Placental epithelial cell (primary cell): Measurements from ENCODE around the gene CAT. TPM values are rescaled to one million over a fixed set of nuclear protein-coding genes. Genes with fewer than 3 reads are reported as not detected.

ENCODE experiments used
- small RNA-seq: library from RNA; depleted of rRNA; stranded (forward); fragments of <200 nt; gene quantifications from one replicate; pipeline ENCODE3, GENCODE V24; 2012
- total RNA-seq: library from RNA; depleted of rRNA; stranded (reverse); fragments of >200 nt; gene quantifications from 2 replicates; pipeline ENCODE4 v1.2.3, GENCODE V29; 2012

The CAT gene
- 16.9 and 26.7 TPM in 2 replicates for total RNA-seq

GRCh38 chr11:34438529-34439507, at the start of gene CAT:
Gene CAT (plus strand): TSS chr11:34438934. CDS start chr11:34439014, 80 bp downstream.

GRCh38 chr11:34513682-34514449, 75.1 kb downstream of the CAT start, which contains the start of gene ELF5:
Gene ELF5 (minus strand): TSS chr11:34513794. CDS start chr11:34505749, 8,045 bp downstream.

Small RNA genes lying within 50 kb of the gene (small RNA-seq; reads per million reads assigned to genes)
- gene AL035079.1: not detected

Other genes starting within 250 kb of the CAT start
- 7.1 and 22.4 TPM in 2 replicates for gene ABTB2, start 80.9 kb upstream of the CAT start, total RNA-seq
- gene ELF5, start 74.9 kb downstream of the CAT start, total RNA-seq: not detected in 2 replicates
- not detected in 2 replicates for gene EHF, start 182.2 kb downstream of the CAT start, total RNA-seq